Heart left ventricle (tissue), 13 donors: Measurements from ENCODE around the gene ADSS1.

Experiments used
- CTCF ChIP-seq, 12 donors: fragments of 200-600 bp; sonication (generic) in 4 of 12; IDR thresholded peaks; one replicate each; pipeline versions ENCODE4 v1.5.0 to v1.8.0; 2018 to 2022; ENCODE audit warnings: antibody characterized with exemption in 12 of 12, mild to moderate bottlenecking in 5 of 12
- POLR2A ChIP-seq, 2 donors: fragments of 450-650 bp; IDR thresholded peaks; one replicate each; pipeline ENCODE4 v1.6.1; 2017; ENCODE audit warnings: antibody characterized with exemption in 2 of 2, mild to moderate bottlenecking in 2 of 2, moderate library complexity in 2 of 2
- donor health status: ischemic (EF 13 %, LVEDD 7.1; RV severe dilation, severe dysfunction).
- donor health status: DM: no; HTN: yes; CAD: no.
- donor health status: DM: no; HTN: no; CAD: no.
- donor health status: ischemic (EF 25% LVEDD 6.9; RV normal size, moderate dysfunction).
- donor health status: ischemic (EF 25% LVEDD 5.7; RV mildly dilated, moderate dysfunction).
- donor health status: ischemic (EF 35%, LVEDD 5.7; RV mildly dilated, moderate dysfunction).
- donor health status: nonischemic (EF 11% LVEDD 7.7; RV severe dilation, severe dysfunction).
- donor health status: DM: yes; HTN: yes; CAD: no.
- donor health status: PGD.
- donor health status: ischemic (EF 29% LVEDD 5.4; RV normal size, mild dysfunction).
- donor health status: nonischemic (EF 23%, LVEDD 6.1; RV moderate dilation, normal function).

- TF ChIP-seq CTCF (IDR thresholded peaks at IDR 0.05): no peak
- no peak for TF ChIP-seq POLR2A (IDR thresholded peaks at IDR 0.05)
Measured at GRCh38 chr14:104769324-104770071, 45.5 kb downstream of the ADSS1 start.
